ENCODE results near the gene TGFA.

The TGFA gene

GRCh38 chr2:70553584-70554337, at the start of gene TGFA:
Gene TGFA, minus strand, starts transcription at chr2:70553826. Its CDS starts 59 bp downstream, at chr2:70553767.
- Mint-ChIP-seq H3K9me3 (no peaks in the 10 kb centered on the region), H3K27me3 (no peaks in the 10 kb centered on the region), H3K27ac (peak within 1 kb of the TSS; percentile 46), H3K4me3 (peak within 1 kb of the TSS; percentile 91), H3K4me1 (peaks cover 31% of the 10 kb centered on the region), H3K36me3 (no peaks in the 10 kb centered on the region)

- Mint-ChIP-seq H3K4me3 (no peak overlapping the region), H3K9me3 (no peaks in the 10 kb centered on the region), H3K4me1 (peaks cover 18% of the 10 kb centered on the region), H3K27ac (no peak overlapping the region), H3K36me3 (no peaks in the 10 kb centered on the region), H3K27me3 (no peaks in the 10 kb centered on the region)
Observed at GRCh38 chr2:70603066-70603465, 49.4 kb upstream of the TGFA start.

DNA sequence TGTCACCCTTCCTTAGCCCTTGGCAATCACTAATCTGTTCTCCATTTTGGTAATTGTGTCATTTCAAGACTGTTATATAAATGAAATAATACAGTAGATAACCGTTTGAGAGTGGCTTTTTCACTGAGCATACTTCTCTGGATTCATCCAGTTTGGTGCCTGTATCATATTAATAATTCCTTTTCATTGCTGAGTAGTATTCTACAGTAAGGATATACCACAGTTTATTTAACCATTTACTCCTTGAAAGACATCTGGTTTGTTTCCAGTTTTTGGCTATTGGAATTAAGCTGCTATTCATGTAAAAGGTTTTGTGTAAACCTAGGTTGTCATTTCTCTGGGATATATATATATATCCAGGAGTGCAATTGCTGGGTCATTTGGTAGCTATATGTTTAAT, 44.6 kb upstream of the TGFA start:
- no peak overlapping the region for H3K4me3 Mint-ChIP-seq
- H3K27me3 Mint-ChIP-seq = no peaks in the 10 kb centered on the region
- H3K36me3 Mint-ChIP-seq = no peaks in the 10 kb centered on the region
- peaks cover 4% of the 10 kb centered on the region for H3K4me1 Mint-ChIP-seq
- H3K9me3 Mint-ChIP-seq = no peaks in the 10 kb centered on the region
- H3K27ac Mint-ChIP-seq = no peak overlapping the region

DNA sequence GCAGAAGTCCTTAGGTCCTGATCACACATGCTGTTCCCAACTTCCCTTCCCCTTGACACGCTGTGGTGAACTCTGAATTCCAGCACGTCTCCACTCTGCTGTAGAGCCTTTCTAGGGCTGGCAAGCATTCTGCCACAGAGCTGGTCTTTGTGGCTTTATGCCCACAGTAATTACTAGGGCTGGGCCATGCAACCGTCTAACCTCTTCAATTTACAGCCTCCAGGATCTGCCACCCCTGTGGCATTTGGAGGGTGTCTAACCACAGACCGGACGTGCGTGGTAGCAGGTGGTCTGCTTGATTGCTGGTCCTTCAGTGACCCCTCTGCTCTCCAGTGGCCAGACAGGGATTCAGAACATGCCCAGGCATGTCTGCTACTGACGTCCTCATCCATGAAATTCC, 43.1 kb upstream of the TGFA start:
- Mint-ChIP-seq H3K9me3 (no peaks in the 10 kb centered on the region), H3K36me3 (no peaks in the 10 kb centered on the region), H3K4me1 (no peaks in the 10 kb centered on the region), H3K27me3 (no peaks in the 10 kb centered on the region), H3K27ac (no peak overlapping the region), H3K4me3 (no peak overlapping the region)

- no peaks in the 10 kb centered on the region for H3K4me1 Mint-ChIP-seq
- no peaks in the 10 kb centered on the region for H3K9me3 Mint-ChIP-seq
- no peaks in the 10 kb centered on the region for H3K36me3 Mint-ChIP-seq
- H3K4me3 Mint-ChIP-seq = no peak overlapping the region
- H3K27me3 Mint-ChIP-seq = no peaks in the 10 kb centered on the region
- no peak overlapping the region for H3K27ac Mint-ChIP-seq
Observed at GRCh38 chr2:70596293-70596692, 42.7 kb upstream of the TGFA start.

DNA sequence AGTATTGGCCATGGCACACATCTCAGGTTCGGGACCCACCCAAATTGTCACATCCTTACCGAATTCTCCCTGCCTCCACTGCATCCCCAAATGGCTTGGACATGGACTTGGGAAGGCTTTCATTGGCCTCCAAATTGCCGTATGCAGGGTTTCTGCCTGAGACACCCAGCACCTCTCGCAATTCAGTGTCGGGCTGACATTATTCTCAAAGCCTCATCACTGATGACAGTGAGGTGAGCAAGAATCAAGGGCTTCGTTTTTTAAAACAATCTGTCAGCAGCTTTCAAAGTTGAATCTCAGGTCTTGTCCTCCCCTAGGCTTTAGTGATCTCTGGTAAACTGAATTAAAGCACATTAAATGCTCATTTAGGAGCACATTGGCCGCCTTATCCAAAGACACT, 29.5 kb upstream of the TGFA start:
- no peaks in the 10 kb centered on the region for H3K27me3 Mint-ChIP-seq
- H3K4me3 Mint-ChIP-seq = no peak overlapping the region
- H3K36me3 Mint-ChIP-seq = no peaks in the 10 kb centered on the region
- no peaks in the 10 kb centered on the region for H3K4me1 Mint-ChIP-seq
- H3K9me3 Mint-ChIP-seq = no peaks in the 10 kb centered on the region
- no peak overlapping the region for H3K27ac Mint-ChIP-seq

GRCh38 chr2:70580352-70580751, 26.7 kb upstream of the TGFA start:
- no peaks in the 10 kb centered on the region for H3K27me3 Mint-ChIP-seq
- no peak overlapping the region for H3K4me3 Mint-ChIP-seq
- no peaks in the 10 kb centered on the region for H3K9me3 Mint-ChIP-seq
- H3K27ac Mint-ChIP-seq = no peak overlapping the region
- no peaks in the 10 kb centered on the region for H3K4me1 Mint-ChIP-seq
- H3K36me3 Mint-ChIP-seq = no peaks in the 10 kb centered on the region

GRCh38 chr2:70574618-70575017, 21.0 kb upstream of the TGFA start:
- peaks cover 6% of the 10 kb centered on the region for H3K27me3 Mint-ChIP-seq
- peaks cover 5% of the 10 kb centered on the region for H3K4me1 Mint-ChIP-seq
- no peaks in the 10 kb centered on the region for H3K36me3 Mint-ChIP-seq
- no peak overlapping the region for H3K4me3 Mint-ChIP-seq
- no peaks in the 10 kb centered on the region for H3K9me3 Mint-ChIP-seq
- no peak overlapping the region for H3K27ac Mint-ChIP-seq

DNA sequence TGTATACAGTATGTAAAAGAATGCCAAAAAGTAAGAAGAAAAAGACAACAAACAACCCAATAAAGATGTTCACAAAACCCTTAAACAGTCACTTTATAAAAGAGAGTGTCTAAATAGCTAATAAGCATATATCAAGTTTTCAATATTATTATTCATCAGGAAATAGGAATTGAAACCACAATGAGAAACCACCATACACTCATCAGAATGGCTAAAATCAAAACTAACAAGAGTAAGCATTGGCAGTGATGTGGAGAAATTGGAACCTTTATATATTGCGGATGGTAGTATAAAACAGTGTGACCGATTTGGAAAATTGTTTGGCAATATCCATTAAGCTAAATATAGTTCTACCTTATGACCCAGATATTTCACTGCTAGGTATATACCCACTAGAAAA, 20.5 kb upstream of the TGFA start:
- Mint-ChIP-seq H3K4me1 (peaks cover 5% of the 10 kb centered on the region), H3K9me3 (no peaks in the 10 kb centered on the region), H3K27me3 (peaks cover 6% of the 10 kb centered on the region), H3K36me3 (no peaks in the 10 kb centered on the region), H3K4me3 (no peak overlapping the region), H3K27ac (no peak overlapping the region)

GRCh38 chr2:70570041-70570661, 16.5 kb upstream of the TGFA start:
- Mint-ChIP-seq H3K27me3 (peaks cover 6% of the 10 kb centered on the region), H3K4me1 (peaks cover 5% of the 10 kb centered on the region), H3K4me3 (no peak overlapping the region), H3K27ac (peak overlapping the region; percentile 4), H3K36me3 (no peaks in the 10 kb centered on the region), H3K9me3 (no peaks in the 10 kb centered on the region)

DNA sequence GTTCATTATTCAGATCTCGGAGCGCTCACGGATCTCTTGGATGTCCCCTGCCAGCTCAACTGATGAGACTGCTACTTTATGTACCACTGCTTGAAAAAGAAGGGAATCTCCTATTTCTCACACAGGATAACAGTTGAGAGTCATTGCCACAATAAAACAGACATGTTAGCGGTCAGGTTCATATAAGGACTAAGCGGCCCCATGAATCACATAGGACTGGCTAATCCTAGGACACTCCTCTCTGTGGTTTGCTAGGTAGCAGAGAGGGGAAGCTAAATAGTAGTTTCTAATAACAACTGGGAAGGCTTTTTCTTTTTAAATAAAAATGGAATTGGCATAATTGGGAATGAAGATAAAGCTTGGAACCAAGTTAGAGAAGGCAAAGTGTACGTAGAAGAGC, 15.9 kb upstream of the TGFA start:
- Mint-ChIP-seq H3K36me3 (no peaks in the 10 kb centered on the region), H3K4me1 (peaks cover 5% of the 10 kb centered on the region), H3K9me3 (no peaks in the 10 kb centered on the region), H3K27ac (no peak overlapping the region), H3K27me3 (peaks cover 6% of the 10 kb centered on the region), H3K4me3 (no peak overlapping the region)

- Mint-ChIP-seq H3K4me3 (no peak overlapping the region), H3K9me3 (no peaks in the 10 kb centered on the region), H3K36me3 (no peaks in the 10 kb centered on the region), H3K4me1 (no peaks in the 10 kb centered on the region), H3K27ac (no peak overlapping the region), H3K27me3 (no peaks in the 10 kb centered on the region)
Observed at GRCh38 chr2:70566906-70567305, 13.3 kb upstream of the TGFA start.

DNA sequence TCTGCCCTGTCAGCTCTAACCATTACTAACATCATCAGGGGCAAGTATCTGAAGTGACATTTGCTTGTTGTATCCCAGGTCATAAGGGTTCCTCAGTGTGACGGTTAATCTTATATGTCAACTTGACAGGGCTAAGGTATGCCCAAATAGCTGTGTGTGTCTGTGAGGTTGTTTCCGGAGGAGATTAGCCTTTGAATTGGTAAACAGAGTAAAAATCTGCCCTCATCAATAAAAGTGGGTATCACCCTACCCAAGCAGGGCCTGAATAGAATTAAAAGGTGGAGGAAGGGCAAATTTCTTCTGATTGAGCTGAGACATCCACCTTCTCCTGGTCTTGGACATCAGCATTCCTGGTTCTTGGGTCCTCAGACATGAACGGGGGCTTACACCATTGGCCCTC, 12.8 kb upstream of the TGFA start:
- Mint-ChIP-seq H3K27me3 (no peaks in the 10 kb centered on the region), H3K4me3 (no peak overlapping the region), H3K27ac (no peak overlapping the region), H3K4me1 (no peaks in the 10 kb centered on the region), H3K36me3 (no peaks in the 10 kb centered on the region), H3K9me3 (no peaks in the 10 kb centered on the region)

DNA sequence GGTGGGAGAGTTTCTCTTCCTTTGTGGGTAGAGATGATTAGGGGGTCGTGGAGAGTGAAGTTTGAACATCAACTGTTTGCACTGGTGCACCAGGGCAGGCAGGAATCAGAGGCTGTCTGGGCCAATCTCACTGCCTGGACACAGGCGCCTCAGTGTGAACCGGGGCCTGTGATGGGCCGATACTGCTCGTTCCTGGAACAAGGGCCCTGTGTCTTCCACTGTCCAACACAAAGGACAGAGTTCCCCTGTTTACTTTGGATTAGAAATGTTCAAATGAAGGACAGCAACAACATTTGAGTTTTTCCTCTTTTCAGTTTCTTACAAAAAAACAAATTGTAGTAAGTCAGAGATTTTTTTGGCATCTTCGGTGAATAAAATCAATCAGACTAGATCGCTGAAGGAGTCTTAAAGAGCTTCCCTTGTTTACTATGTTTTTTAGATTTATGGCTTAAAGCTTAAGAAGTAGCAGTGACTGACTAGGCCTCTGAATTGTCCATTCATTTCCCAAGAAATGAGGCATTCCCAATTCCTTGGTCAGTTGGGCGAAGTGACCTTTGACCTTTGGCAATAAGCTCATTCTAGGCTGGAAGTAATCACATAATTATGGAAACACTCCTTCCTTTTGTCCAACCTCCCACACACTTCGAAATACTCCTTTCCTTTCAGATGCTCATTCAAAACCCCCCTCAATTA, 11.6 kb upstream of the TGFA start:
- no peaks in the 10 kb centered on the region for H3K9me3 Mint-ChIP-seq
- H3K4me3 Mint-ChIP-seq = no peak overlapping the region
- no peaks in the 10 kb centered on the region for H3K27me3 Mint-ChIP-seq
- no peaks in the 10 kb centered on the region for H3K4me1 Mint-ChIP-seq
- no peaks in the 10 kb centered on the region for H3K36me3 Mint-ChIP-seq
- no peak overlapping the region for H3K27ac Mint-ChIP-seq

DNA sequence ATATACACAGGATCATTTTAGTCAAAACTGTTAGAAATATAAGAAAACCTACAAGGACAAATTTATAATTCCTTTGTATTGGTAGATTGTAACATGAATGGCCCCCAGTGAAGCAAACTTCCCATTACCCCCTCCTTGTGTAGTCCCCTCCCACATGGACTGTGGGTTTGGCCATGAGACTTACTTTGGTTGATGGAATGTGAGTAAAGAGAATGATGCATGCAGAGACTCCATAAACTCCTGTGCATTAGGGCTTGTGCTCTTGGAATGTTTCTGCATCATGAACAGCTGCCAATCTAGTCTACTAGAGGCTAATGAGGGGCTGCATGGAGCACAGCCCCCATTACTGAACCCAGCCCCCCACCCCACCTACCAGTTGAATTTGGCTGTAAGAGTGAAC, 8.3 kb upstream of the TGFA start:
- Mint-ChIP-seq H3K4me1 (no peaks in the 10 kb centered on the region), H3K27ac (no peak overlapping the region), H3K27me3 (peaks cover 1% of the 10 kb centered on the region), H3K9me3 (no peaks in the 10 kb centered on the region), H3K36me3 (no peaks in the 10 kb centered on the region), H3K4me3 (no peak overlapping the region)

DNA sequence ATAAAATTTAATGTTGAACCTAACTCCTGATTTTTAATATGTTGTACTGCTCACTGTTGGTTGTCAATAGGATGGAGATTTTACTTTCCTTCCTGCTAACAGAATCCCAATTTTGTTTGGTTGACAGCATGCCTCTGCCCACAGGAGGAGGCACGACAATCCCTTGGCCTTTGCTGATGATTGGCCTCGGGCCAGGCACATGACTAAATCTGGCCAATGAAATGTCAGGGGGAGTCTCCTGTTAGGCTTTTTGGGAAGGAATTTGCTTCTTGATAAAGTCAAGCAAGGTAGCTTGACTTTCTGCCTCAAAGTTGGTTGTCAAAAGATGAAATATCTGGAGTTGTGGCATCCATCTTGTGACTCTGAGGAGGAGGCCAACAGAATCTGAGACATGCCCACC, 6.8 kb upstream of the TGFA start:
- Mint-ChIP-seq H3K27ac (no peak overlapping the region), H3K27me3 (peaks cover 1% of the 10 kb centered on the region), H3K4me3 (no peak overlapping the region), H3K36me3 (no peaks in the 10 kb centered on the region), H3K4me1 (no peaks in the 10 kb centered on the region), H3K9me3 (no peaks in the 10 kb centered on the region)
